ENCODE measurements around the gene ZBTB5. TPM values are rescaled to one million over a fixed set of nuclear protein-coding genes. Genes with fewer than 3 reads are reported as not detected.

ZBTB5 gene
- total RNA-seq, 1 donor from 2014 or later = 9.2 TPM

GRCh38 chr9:37452611-37453010, 12.6 kb downstream of the ZBTB5 start:
- peaks cover 9% of the 10 kb centered on the region for H3K4me1 ChIP-seq
- H3K4me3 ChIP-seq = no peak overlapping the region
- DNase-seq = no peak
- TF ChIP-seq CTCF (IDR thresholded peaks at IDR 0.05) = no peak
- no peaks in the 10 kb centered on the region for H3K9me3 ChIP-seq
- intact Hi-C loops (cut with DNase I) = no loop called here
- no peaks in the 10 kb centered on the region for H3K27me3 ChIP-seq (ENCODE audit: low read depth)
- ATAC-seq = no peak
- H3K36me3 ChIP-seq = peaks cover 25% of the 10 kb centered on the region
- H3K27ac ChIP-seq = no peak overlapping the region

- no peak overlapping the region for H3K27ac ChIP-seq
These were observed 13.6 kb downstream of the ZBTB5 start for GRCh38 chr9:37451628-37452027.

DNA sequence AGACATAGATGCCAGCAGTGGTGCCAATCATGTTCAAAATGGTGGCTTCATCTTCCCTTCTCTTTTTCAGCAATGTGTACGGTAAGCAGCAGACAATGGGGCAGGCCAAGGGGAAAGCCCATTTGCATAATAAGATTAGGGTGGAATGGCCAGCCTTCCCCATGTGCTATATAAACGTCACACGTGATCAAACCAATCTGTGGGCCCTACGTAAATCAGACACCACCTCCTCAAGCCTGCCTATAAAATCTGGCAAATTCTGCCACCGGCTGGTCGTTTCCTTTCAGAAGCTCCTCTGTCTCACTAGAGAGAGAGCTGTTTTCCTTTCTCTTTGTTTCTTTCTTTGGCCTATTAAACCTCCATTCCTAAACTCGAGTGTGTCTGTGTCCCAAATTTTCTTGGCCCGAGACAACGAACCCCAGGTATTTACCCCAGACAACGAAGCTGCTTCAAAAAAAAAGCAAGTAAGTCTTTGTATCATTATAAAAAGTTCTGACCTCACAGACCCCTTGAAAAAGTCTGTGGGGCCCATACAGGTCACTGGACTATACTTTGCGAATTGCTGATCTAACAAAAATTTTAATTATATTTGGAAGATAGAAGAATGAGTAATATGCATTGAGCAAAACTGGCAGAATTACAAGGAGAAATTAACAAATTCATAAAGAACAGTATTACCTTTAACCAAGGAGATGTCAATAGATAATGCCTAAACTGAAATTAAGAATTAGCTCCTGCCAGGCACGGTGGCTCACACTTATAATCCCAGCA, 15.2 kb downstream of the ZBTB5 start:
- H3K36me3 ChIP-seq = peaks cover 35% of the 10 kb centered on the region
- no peak for DNase-seq
- H3K9me3 ChIP-seq = no peaks in the 10 kb centered on the region
- H3K27ac ChIP-seq = no peak overlapping the region
- H3K4me3 ChIP-seq = no peak overlapping the region
- peaks cover 9% of the 10 kb centered on the region for H3K4me1 ChIP-seq
- intact Hi-C loops (cut with DNase I) = no loop called here
- ATAC-seq = no peak
- H3K27me3 ChIP-seq (ENCODE audit: low read depth) = no peaks in the 10 kb centered on the region
- no peak for TF ChIP-seq CTCF (IDR thresholded peaks at IDR 0.05)

More at GRCh38 chr9:37451628-37452027, 13.6 kb downstream of the ZBTB5 start:
- DNase-seq (no peak), ATAC-seq (no peak)
- intact Hi-C loops (cut with DNase I) = no loop called here
- Histone ChIP-seq H3K4me1 (peaks cover 9% of the 10 kb centered on the region), H3K27me3 (ENCODE audit: low read depth) (no peaks in the 10 kb centered on the region), H3K4me3 (no peak overlapping the region), H3K36me3 (peaks cover 31% of the 10 kb centered on the region), H3K9me3 (no peaks in the 10 kb centered on the region)
- no peak for TF ChIP-seq CTCF (IDR thresholded peaks at IDR 0.05)

DNA sequence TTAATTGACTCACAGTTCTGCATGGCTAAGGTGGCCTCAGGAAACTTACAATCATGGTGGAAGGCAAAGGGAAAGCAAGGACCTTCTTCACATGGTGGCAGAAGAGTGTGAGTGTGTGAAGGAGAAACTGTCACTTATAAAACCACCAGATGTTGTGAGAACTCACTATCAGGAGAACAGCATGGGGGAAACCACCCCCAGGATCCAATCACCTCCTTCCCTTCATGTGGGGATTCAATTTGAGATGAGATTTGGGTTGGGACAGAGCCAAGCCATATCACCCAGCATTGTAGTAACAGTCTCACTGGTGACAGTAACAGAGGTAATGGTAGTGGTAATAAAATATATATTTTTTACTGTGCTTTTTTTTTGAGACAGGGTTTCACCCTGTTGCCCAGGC, 18.1 kb downstream of the ZBTB5 start:
- intact Hi-C loops (cut with DNase I) = no loop called here
- Histone ChIP-seq H3K4me3 (no peak overlapping the region), H3K27me3 (ENCODE audit: low read depth) (no peaks in the 10 kb centered on the region), H3K36me3 (peaks cover 43% of the 10 kb centered on the region), H3K27ac (no peak overlapping the region), H3K4me1 (peaks cover 4% of the 10 kb centered on the region), H3K9me3 (no peaks in the 10 kb centered on the region)
- ATAC-seq (no peak), DNase-seq (no peak)
- TF ChIP-seq CTCF (IDR thresholded peaks at IDR 0.05) = no peak

DNA sequence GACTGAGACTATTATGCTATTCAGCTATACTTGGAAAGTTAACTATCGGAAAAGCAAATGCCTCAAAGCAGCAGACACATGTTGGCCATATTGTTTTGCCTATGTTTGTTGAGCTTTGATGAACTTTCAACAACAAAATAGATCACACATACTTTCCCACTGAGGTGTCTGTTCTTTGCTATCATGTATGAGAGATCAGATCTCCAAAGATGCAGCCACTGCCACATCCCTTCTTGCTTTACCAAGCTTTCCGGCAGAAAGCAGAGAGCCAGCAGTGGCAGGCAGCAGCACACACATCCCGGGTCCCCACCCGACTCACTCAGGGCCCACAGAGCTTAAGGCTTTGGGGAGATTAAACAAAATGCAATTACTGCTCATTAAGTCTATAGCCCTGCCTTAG, 18.8 kb downstream of the ZBTB5 start:
- DNase-seq (no peak), ATAC-seq (no peak)
- H3K27me3 ChIP-seq (ENCODE audit: low read depth) = no peaks in the 10 kb centered on the region
- H3K36me3 ChIP-seq = peaks cover 49% of the 10 kb centered on the region
- H3K4me3 ChIP-seq = no peak overlapping the region
- H3K27ac ChIP-seq = no peak overlapping the region
- H3K4me1 ChIP-seq = no peaks in the 10 kb centered on the region
- H3K9me3 ChIP-seq = no peaks in the 10 kb centered on the region
- no peak for TF ChIP-seq CTCF (IDR thresholded peaks at IDR 0.05)
- intact Hi-C loops (cut with DNase I) = no loop called here
